GM19467 (cell line): ENCODE results near the gene KLHDC7B.

Source experiments
- ATAC-seq: cut with Tn5 transposase; IDR thresholded peaks from one replicate; pipeline ENCODE4 v1.9.1; 2021; ENCODE audit warnings: mild to moderate bottlenecking, moderate library complexity; ENCODE audit not compliant: unreplicated experiment

The KLHDC7B gene

DNA sequence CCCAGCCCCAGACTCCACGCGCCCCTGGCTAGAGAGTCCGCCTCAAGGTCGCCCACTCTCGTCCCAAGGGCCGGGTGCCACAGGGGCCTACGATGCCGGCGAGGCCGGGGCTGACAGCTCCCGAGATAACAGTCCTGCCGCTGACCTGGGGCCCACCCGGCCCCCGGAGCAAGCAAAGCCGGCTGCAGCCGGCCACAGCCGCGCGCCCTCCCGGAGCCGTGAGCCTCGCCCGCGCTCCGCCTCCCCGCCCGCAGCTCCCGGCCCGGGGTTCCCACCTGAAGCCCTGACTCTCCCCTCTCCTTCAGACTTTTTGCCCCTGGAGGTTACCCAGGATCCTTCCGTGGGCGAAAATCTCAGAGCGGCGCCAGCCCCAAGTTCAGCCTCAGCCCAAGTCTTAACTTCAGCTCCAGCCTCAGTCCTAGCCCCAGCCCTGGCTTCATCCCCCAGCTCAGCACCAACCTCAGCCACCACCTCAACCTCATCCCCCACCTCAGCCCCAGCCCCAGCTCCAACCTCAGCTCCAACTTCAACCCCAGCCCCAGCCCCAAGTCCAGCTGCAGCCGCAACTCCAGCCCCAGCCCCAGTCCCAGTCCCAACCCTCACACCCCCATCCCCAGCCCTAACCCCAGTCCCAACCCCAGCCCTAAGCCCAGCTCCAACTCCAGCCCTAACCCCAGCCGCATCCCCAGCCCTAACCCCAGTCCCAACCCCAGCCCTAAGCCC is 1.7 kb downstream of the KLHDC7B start:
- ATAC-seq: no peak

DNA sequence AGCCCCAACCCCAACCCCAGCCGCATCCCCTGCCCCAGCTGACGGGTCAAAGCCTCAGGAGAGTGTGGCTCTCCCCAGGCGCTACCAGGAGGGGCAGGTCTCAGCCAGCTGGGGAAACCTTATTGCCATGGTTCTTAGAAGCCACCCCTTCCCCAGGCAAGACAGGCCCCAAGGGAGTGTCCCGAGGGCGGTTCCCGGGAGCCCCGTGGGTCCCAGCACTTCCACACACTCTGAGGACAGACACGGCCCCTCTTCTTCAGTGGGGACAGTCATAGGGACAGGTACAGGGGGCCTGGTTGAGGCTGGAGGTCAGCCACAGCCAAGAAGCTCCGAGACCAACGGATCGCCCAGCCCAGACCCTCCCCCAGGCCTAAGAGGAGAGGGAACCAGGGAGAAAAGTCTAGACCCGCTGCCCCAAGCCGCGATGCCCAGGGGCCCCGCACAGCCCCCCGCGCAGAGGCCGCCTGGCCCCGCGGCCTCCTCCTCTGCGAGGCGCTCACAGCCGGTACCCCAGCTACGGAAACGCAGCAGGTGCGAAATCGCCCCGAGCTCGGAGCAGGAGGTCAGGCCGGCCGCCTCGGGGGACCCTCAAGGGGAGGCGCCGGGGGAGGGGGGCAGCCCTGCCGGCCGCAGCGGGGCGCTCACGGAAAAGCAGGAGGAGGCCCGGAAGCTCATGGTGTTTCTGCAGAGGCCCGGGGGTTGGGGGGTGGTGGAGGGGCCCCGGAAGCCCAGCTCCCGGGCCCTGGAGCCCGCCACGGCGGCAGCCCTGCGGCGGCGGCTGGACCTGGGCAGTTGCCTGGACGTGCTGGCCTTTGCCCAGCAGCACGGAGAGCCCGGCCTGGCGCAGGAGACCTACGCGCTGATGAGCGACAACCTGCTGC is 2.6 kb downstream of the KLHDC7B start:
- no peak for ATAC-seq

DNA sequence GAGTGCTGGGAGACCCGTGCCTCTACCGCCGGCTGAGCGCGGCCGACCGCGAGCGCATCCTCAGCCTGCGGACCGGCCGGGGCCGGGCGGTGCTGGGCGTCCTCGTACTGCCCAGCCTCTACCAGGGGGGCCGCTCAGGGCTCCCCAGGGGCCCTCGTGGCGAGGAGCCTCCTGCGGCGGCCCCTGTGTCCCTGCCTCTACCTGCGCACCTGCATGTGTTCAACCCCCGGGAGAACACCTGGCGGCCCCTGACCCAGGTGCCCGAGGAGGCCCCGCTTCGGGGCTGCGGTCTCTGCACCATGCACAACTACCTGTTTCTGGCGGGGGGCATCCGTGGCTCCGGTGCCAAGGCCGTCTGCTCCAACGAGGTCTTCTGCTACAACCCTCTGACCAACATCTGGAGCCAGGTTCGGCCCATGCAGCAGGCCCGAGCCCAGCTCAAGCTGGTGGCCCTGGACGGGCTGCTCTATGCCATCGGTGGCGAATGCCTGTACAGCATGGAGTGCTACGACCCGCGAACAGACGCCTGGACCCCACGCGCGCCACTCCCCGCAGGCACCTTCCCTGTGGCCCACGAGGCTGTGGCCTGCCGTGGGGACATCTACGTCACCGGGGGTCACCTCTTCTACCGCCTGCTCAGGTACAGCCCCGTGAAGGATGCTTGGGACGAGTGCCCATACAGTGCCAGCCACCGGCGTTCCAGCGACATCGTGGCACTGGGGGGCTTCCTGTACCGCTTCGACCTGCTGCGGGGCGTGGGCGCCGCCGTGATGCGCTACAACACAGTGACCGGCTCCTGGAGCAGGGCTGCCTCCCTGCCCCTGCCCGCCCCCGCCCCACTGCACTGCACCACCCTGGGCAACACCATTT is 3.5 kb downstream of the KLHDC7B start:
- no peak for ATAC-seq

DNA sequence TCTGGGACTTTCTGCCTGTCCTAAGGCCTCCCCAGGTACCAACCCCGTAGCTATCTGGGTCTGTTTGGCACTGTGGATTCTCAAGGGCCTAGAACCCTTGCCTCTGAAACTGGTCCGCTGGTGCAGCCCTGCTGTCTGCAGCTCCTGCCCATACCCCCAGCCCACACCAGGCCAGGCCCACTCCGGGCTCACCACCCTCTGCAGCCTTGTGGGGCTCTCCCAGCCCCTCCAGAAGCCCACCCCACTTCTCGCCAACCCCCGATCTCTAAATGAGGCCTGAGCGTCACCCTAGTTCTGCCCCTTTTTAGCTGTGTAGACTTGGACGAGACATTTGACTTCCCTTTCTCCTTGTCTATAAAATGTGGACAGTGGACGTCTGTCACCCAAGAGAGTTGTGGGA is 4.7 kb downstream of the KLHDC7B start:
- ATAC-seq: no peak

DNA sequence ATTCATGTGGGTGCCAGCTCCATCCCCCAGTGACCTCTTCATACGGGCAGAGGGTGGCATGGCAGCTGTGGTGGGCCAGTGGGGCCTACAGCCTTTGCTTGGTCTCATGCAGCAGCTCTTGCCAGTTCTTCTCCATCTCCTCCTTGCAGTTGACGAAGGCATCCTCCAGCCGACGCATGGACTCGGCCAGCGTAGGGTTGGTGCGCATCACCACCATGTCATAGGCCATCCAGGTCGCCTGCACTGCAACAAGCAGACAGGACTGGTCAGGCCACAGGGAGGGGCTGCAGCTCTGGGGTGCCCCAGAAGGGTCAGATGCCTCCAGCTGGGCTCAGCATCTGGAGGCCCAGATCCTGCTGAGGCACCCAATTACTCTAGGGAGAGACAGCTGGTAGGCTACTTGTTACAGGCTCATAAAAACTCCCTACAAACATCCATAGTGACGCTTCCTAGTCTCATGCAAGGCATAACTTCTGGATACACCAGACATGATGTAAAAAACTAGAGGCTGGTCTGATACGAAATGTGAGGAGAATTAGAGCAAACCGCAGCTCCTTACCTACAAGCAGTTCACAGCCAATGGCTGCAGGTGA is 5.6 kb downstream of the KLHDC7B start:
- ATAC-seq: no peak

DNA sequence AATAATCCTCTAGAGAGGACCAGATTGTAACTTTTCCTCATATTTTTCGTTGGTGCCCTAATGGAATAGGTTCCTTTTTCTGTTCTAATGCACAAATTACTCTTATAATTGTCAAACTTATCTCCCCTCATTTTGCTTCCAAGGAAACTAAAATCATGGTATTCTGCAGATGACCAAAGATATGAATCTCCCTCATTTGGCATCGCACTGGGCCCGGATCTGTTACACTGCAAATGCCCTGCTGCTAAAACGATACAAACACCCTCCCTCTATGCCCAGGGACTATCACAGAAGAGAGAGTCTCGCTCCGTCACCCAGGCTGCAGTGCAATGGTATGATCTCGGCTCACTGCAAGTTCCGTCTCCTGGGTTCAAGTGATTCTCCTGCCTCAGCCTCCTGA is 7.6 kb downstream of the KLHDC7B start:
- ATAC-seq: no peak

DNA sequence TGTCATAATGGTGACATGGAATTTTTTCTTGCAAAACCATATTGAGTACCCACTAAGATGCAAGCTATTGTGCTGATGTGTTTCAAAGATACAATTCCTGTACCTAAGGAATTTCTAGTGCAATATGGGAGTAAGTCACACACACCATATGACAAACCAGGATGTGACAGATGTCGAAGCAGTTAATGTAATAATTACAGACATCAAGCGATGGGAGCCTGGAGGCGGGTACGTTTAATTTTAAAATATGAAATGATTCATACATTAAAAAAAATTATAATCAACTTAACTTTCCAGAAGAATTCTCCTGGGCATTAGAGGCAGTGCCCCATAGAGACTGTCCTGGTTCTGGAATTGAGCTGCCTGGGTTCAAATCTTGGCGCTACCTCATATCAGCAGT is 11.0 kb downstream of the KLHDC7B start:
- ATAC-seq: no peak

DNA sequence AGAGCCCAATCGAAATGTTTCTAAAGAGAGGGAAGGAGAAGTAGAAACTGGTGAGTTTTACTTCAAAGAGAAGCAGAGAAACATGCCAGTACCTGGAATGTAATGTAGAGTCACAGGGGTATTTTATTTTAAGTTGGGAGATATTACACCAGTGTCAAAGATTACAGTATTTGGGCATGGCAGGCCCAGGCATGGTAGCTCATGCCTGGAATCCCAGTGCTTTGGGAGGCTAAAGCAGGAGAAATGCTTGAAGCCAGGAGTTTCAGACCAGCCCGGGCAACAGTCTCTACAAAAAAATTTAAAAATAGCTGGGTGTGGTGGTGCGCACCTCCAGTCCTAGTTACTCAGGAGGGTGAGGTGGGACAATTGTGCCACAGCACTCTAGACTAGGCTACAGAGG is 14.3 kb downstream of the KLHDC7B start:
- ATAC-seq: no peak

DNA sequence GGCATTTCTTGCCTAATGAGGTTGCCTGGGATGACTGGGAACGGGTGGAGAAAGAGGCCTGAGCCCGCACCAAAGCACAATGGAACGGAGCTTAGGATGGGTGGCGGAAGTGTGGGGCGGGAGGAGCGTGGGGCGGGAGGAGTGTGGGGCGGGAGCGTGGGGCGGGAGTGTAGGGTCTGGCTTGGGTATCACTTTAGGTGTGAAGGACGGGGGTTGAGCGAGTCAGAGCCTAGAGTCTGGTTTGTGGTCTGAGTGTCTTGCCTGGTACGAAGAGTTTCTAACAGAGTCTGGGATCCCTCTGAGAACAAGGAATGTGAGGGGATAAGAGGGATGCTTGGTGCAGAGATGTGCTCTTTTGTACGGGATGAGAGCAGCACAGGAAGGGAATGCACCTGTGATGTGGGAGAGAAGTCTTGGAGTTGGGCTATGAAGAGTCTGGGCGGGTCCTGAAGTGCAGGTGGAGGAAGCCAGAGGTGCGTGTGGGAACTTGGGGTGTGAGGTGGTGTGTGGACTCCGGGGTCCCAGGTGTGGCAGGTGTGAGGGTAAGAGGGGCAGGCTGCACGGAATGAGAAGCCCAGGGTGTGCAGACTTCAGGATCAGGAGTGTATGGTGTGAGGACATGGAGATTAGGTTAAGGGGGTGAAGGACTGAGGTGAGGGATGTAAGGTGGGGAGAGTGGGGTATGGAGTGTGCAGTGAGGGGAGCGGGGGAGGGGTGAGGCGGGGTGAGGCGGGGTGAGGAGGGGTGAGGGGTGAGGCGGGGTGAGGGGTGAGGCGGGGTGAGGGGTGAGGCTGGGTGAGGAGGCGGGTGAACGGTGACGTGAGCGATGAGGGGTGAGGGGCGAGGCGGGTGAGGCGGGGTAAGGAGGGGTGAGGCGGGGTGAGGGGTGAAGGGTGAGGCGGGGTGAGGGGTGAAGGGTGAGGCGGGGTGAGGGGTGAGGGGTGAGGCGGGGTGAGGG is 16.0 kb downstream of the KLHDC7B start:
- no peak for ATAC-seq

DNA sequence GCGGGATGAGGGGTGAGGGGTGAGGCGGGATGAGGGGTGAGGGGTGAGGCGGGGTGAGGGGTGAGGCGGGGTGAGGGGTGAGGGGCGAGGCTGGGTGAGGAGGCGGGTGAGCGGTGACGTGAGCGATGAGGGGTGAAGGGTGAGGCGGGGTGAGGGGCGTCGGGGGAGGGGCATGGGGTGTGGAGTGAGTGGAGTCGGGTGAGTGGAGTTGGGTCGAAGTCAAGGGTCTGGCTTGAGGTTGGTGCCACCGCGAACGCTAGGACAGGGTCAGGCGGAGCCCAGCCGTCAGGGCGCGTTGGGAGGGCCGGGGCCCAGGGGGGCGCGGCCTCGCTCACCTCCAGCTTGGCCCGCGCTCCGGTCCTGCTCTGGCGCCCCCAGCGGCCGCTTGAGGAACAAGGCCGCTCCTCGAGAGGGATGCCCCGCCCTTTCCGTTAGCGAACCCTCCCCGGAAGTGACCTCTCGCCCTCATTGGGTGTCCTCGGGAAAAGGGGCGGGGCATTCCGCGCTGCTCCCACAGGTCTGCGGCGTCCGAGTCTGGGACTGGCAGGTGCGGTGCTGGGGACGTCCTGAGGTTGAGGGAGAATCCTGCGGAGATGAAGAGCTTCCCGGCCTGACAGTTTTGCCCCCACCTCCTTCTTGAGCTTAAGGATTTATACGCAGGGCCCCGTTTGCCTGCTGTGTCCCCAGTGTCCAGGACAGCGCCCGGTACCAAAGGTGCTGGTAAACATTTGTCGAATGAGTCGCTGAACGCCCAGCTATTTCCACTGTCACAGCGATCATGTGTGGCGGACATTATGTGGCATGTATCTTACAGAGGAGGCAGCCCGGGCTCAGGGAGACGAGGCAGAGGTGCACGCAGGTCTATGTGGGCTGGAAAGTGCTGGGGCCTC is 17.1 kb downstream of the KLHDC7B start, which contains the start of gene SYCE3:
Gene SYCE3, minus strand, starts transcription at position 397 of the 890 bp plus-strand sequence. CDS start 6,514 bp downstream, outside the sequence.
- peak; percentile 89 for ATAC-seq

DNA sequence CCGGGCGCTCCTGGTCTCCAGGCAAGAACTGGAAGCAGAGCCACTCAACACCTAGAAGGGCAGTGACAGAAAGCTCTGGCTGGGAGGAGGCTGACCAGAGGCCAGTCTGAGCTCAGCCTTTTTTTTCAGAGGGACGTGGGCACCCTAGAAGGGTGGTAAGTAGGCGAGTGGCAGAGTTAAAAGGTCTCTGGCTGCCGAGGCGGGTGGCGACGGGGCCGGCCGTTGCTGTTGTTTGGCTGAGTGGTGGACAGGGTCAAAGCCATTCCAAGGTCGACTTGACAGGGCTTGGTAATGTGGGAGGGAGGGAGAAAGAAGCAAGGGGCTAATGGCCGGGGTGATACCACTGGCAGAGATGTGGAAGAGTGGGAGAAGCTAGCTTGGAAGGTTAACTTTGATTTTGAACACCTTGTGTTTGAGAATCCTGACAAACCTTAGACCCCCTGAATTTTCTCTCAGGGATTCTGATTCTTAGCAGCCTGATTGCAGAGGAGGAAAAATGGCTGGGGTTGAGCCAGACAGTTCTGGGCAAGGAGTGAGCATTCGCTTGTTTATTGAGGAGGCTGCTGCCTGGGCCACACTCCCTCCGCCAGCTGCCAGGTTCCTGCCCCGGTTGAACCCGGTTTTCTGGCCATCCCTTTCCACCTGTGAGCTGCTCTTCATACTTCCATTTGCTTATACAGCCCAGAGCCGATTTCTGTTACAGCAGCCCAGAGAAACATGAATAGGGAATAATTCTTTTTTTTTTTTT is 17.9 kb downstream of the KLHDC7B start:
- no peak for ATAC-seq

DNA sequence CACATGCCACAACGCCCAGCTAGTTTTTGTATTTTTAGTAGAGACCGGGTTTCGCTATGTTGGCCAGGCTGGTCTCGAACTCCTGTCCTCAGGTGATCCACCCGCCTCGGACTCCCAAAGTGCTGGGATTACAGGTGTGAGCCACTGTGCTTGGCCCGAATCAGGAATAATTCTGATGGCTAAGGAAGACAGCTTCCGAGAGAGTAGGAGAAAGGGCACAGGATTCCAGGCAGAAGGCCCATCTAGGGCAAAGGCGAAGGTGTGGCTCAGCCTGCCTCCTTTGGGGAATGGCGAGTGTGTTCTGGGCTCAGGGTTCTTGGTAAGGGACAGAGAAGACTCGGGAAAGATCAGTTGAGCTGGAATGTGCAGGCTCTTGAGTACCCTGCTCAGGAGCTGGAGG is 18.6 kb downstream of the KLHDC7B start:
- ATAC-seq: no peak

DNA sequence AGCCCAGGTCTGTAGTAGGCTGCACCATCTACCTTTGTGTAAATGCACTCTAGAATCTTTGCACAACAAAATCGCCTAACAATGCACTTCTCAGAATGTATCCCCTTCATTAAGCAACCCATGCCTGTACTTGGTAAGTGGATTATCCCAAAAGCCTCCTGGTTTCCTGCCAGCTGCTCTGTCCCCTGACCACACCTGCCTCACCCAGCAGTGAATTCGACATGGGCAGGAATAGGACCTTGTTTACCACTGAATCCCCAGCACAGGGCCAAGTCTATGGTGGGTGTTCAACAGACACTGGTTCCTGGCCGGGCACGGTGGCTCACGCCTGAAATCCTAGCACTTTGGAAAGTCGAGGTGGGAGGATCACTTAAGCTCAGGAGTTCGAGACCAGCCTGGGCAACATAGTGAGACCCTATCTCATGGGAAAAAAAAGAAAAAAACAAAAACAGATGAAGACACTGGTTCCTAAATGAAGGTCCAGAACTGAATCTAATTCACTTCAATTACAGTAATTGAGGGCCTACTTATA is 22.1 kb downstream of the KLHDC7B start:
- no peak for ATAC-seq

DNA sequence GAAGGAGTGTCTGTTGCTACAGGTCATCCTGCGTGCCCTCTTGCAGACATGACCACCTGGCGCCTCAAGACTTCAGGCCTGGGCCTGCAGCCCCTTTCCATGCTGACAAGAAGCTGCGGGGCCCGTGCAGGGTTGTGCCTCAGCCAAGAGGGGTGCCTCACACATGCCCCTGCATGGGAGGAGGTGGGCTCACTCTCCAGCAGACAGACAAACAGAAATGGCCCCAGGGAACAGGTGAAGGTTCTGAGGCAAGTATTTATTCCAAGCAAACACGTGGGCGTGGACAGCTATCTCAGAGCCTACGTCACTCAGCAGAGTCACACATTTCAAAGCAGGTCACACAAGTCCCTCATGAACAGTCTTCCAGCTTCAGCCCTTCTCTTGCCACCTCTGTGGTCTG is 22.9 kb downstream of the KLHDC7B start:
- no peak for ATAC-seq

DNA sequence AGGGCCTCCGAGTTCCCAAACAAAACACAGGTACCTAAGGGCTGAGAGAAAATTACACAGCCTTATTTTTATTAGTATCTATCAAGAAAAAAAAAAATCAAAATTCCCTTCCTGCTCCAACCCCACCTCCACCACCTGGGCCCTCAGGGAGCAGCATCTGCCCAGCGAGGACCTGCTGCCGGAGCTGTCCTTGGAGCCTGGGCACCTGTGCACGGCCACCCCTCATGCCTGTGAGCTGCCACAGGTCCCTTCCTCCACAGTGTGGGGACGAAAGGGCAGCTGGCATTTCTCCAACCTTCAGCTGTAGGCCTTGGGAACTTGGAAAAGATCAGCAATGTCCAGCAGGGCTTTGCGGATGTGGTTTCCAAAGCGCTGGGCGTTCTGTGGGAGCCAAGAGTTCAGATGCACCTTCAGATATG is 23.4 kb downstream of the KLHDC7B start:
- ATAC-seq: no peak

DNA sequence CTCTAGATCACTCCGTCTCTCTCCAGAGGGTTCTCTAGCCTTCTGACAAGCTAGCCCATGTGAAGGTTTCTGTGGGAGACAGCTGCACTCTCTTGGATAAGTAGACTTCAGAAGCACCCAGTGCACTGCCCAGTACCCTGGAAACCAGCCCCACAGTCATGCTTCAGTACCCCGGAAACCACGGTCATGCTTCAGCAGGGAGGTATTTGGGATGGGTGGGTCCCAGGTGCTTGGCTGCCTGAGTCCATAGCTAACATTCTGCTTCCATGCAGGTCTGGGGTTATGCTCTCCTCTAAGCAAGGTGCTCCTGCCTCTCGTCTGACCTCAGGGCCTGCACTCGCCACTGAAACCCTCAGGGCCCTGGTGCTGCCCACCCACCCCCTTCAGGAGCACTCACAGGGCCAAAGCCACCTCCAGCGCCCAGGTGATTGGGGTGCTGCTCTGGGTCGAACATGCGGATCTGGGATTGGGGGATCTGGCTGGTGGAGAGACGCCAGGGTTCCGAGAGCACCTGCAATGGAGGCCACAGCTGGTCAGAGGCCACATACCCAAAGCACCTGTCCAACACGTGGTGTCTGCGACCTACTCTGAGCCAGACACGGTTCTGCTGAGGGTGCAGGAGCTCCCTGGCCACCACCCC is 24.3 kb downstream of the KLHDC7B start:
- no peak for ATAC-seq

DNA sequence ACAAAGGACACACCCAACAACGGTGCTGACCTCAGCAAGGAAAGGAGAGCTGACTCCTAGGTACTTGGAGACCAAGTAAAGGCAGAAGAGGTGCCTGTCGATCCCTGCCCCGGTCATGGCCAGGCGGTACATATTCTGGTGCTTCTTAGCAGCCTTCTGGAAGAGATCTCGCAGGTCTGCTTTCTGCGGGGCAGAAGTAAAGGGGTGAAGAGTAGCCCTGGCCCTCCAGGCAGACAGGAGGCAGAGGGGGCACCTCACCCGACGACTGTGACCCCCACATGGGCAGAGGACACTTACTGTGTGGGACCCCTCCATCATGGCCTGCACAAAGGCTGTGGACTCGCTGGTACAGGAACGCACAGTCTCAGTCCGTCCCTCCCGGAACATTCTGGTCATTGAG is 25.2 kb downstream of the KLHDC7B start:
- no peak for ATAC-seq
